Lung (tissue), 12 donors: ENCODE data around the gene GMEB2. TPM values are rescaled to one million over a fixed set of nuclear protein-coding genes. Genes with fewer than 3 reads are reported as not detected.

Experiments used
- ATAC-seq: fragments of 200-7000 bp; cut with Tn5 transposase; one replicate; pipeline ENCODE4 v1.9.1; 2020; ENCODE audit warnings: moderate number of reproducible peaks; ENCODE audit not compliant: insufficient read depth, low FRiP score
- DNase-seq, 3 donors: peaks; one replicate each; pipeline ENCODE4 v3.0.0-alpha.2; 2013 to 2017
- H3K27ac ChIP-seq, 2 donors: one replicate each; pipeline ENCODE4 v1.5.1; 2013; ENCODE audit warnings: mild to moderate bottlenecking in 2 of 2, moderate library complexity in 2 of 2, control low read depth in 1 of 2, inconsistent platforms in 1 of 2, low read depth in 1 of 2, low read length in 1 of 2
- H3K27me3 ChIP-seq, 3 donors: one replicate each; pipeline ENCODE4 v1.5.1; 2013; ENCODE audit warnings: low read length in 2 of 3; ENCODE audit not compliant: control insufficient read depth in 3 of 3, insufficient read depth in 3 of 3
- H3K36me3 ChIP-seq, 4 donors: one replicate each; pipeline ENCODE4 v1.5.1; 2013; ENCODE audit warnings: low read length in 4 of 4, mild to moderate bottlenecking in 1 of 4, moderate library complexity in 1 of 4; ENCODE audit not compliant: control insufficient read depth in 4 of 4, insufficient read depth in 4 of 4
- H3K4me1 ChIP-seq, 5 donors: one replicate each; pipeline ENCODE4 v1.5.1; 2013; ENCODE audit warnings: low read length in 5 of 5, mild to moderate bottlenecking in 2 of 5, moderate library complexity in 1 of 5; ENCODE audit not compliant: control insufficient read depth in 5 of 5, insufficient read depth in 5 of 5
- H3K4me3 ChIP-seq: one replicate; pipeline ENCODE4 v1.5.1; 2013; ENCODE audit warnings: mild to moderate bottlenecking, control low read depth, moderate library complexity
- H3K9ac ChIP-seq, 2 donors: one replicate each; pipeline ENCODE4 v1.5.1; 2013; ENCODE audit warnings: low read length in 2 of 2, control low read depth in 1 of 2; ENCODE audit not compliant: insufficient read depth in 1 of 2
- H3K9me3 ChIP-seq, 4 donors: one replicate each; pipeline ENCODE4 v1.5.1; 2013; ENCODE audit warnings: low read length in 3 of 4, mild to moderate bottlenecking in 1 of 4, moderate library complexity in 1 of 4; ENCODE audit not compliant: control insufficient read depth in 4 of 4, insufficient read depth in 3 of 4
- CTCF ChIP-seq: IDR thresholded peaks from 2 replicates; pipeline ENCODE4 v1.5.1; 2012; ENCODE audit warnings: mild to moderate bottlenecking; ENCODE audit errors: control extremely low read depth, extremely low read depth
- WGBS, 2 donors: extraction: QIAGEN DNeasy Blood & Tissue Kit; methylation state at CpG; one replicate each; pipeline ENCODE4 v1.1.7; 2013; 5-methylcytosine and 5-hydroxymethylcytosine counted together
- polyA plus RNA-seq, 2 donors: library from polyadenylated mRNA; stranded (reverse); fragments of 200-250 nt; gene quantifications; one replicate each; pipeline ENCODE4 v1.2.1, GENCODE V29; 2013
- total RNA-seq, 2 donors: library from RNA; depleted of rRNA in 1 of 2; stranded (reverse); fragments of >200 nt in 1 of 2; gene quantifications; one replicate each; pipeline ENCODE4 v1.2.1, GENCODE V29; 2014 to 2021
- donor health status: control.
- donor health status: control.
- donor health status: Bipolar disorder and iron deficiency.
- donor health status: healthy.
- donor health status: DM: yes; HTN: yes; CAD: no.

The GMEB2 gene
- total and polyA plus RNA-seq, 4 donors, result 7.6 to 12.9 (median 10.3) TPM

- Histone ChIP-seq H3K27ac (no peak overlapping the region), H3K4me1 (peaks cover 0 to 38% (median 21%) of the 10 kb centered on the region in 5 donors)
Observed at GRCh38 chr20:63656451-63656850, 29.6 kb upstream of the GMEB2 start.

GRCh38 chr20:63655249-63655648 lies 28.3 kb upstream of the GMEB2 start:
- whole genome bisulfite sequencing, 2 donors, result 68 to 92% methylated on average over 4 of the region's 4 CpGs
- no peaks in the 10 kb centered on the region for H3K9me3 ChIP-seq
- no peak overlapping the region for H3K27ac ChIP-seq
- H3K4me1 ChIP-seq, result peaks cover 0 to 43% (median 21%) of the 10 kb centered on the region in 5 donors
- H3K27me3 ChIP-seq, result no peaks in the 10 kb centered on the region
- ATAC-seq, result no peak
- DNase-seq, result no peak
- H3K9ac ChIP-seq, result no peak overlapping the region
- H3K4me3 ChIP-seq, result no peak overlapping the region
- peaks cover 0 to 2% (median 0%) of the 10 kb centered on the region in 4 donors for H3K36me3 ChIP-seq
- no peak for TF ChIP-seq CTCF

More at GRCh38 chr20:63656451-63656850, 29.6 kb upstream of the GMEB2 start:
- DNase-seq (no peak), ATAC-seq (no peak)
- Histone ChIP-seq H3K36me3 (peaks cover 0 to 8% (median 5%) of the 10 kb centered on the region in 4 donors), H3K9me3 (no peaks in the 10 kb centered on the region), H3K9ac (no peak overlapping the region), H3K27me3 (no peaks in the 10 kb centered on the region), H3K4me3 (no peak overlapping the region)
- TF ChIP-seq CTCF, result no peak
- WGBS, 2 donors, result 91 to 92% methylated on average over 3 of the region's 3 CpGs

- H3K36me3 ChIP-seq, result no peaks in the 10 kb centered on the region
- 53 to 63% methylated on average over 13 to 15 of the region's 15 CpGs for WGBS, 2 donors
- no peaks in the 10 kb centered on the region for H3K9me3 ChIP-seq
- H3K4me3 ChIP-seq, result no peak overlapping the region
- DNase-seq (no peak), ATAC-seq (no peak)
- peaks cover 0 to 38% (median 17%) of the 10 kb centered on the region in 5 donors for H3K4me1 ChIP-seq
- no peak overlapping the region for H3K27ac ChIP-seq
- no peak overlapping the region for H3K9ac ChIP-seq
- no peaks in the 10 kb centered on the region for H3K27me3 ChIP-seq
- no peak for TF ChIP-seq CTCF
Observed at GRCh38 chr20:63653974-63654668, 27.2 kb upstream of the GMEB2 start.
